ENCODE results near the gene CWC25. TPM values are rescaled to one million over a fixed set of nuclear protein-coding genes. Genes with fewer than 3 reads are reported as not detected.

The CWC25 gene
- total RNA-seq, 1 donor from 2014 or later = 5.8 TPM

GRCh38 chr17:38853292-38854219 is 28.4 kb upstream of the CWC25 start, which contains the start of gene RPL23:
RPL23 (minus strand) TSS chr17:38853721; CDS start chr17:38853710, 11 bp downstream.
- DNase-seq (ENCODE audit: low read depth in 2 of 2) = peak; percentile 95 to 98

- DNase-seq (ENCODE audit: low read depth in 2 of 2) = peak; percentile 78 to 83
Measured at GRCh38 chr17:38852771-38853291, 27.7 kb upstream of the CWC25 start.

GRCh38 chr17:38851434-38851833 is 26.3 kb upstream of the CWC25 start:
- no peak for DNase-seq (ENCODE audit: low read depth in 2 of 2)

DNA sequence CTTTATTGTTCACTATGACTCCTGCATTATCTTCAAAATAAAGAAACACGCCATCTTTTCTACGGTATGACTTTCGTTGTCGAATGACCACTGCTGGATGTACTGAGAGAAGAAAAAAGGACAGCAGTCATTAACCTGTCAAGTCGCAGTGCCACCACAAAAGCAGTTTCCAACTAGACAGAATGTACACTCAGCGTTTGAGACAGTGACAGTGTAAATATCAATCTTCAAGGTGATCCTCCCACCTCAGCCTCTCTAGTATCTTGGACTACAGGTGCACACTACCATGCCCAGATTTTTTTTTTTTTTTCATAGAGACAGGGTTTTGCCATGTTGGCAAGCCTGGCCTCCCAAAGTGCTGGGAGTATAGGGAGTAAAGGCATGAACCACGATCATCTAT is 25.3 kb upstream of the CWC25 start:
- DNase-seq (ENCODE audit: low read depth in 2 of 2) = no peak

DNA sequence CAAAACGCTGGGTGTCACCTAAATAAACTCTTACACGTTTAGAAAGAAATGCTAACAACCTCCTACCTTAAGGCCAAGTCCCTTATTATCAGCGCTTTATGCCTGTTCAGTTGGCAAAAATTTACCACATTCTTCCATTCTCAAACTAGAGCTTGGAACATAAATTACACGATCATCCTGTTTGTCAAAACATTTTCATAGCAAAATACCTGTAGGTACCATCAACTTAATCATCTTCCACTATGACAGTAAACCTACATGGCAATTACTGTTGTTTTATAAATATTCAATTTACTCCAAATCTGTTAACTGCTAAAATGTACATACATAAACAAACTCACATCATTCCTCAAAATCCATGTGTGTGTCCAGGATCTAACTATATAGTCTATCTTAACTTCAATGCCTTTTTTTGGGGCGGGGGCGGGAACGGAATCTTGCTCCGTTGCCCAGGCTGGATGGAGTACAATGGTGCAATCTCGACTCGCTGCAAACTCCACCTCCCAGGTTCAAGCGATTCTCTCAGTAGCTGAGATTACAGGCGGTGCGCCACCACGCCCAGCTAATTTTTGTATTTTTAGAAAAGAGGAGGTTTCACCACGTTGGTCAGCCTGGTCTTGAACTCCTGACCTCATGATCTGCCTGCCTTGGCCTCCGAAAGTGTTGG is 24.0 kb upstream of the CWC25 start:
- no peak for DNase-seq (ENCODE audit: low read depth in 2 of 2)

DNA sequence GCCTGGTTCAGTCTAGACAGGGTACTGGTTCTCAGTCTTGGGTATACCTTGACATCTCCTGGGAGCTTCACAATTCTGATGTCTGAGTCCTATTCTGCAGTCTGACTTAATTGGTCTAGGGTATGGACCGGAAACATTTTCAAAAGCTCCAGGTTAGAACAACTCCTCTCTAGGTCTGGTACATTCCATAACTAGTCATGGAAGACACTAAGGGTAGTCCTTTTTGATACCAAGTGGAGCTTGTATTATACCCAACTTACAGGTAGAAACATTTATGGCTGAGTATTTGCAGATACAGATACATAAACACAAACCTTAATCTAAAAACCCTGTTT is 23.4 kb upstream of the CWC25 start:
- no peak for DNase-seq (ENCODE audit: low read depth in 2 of 2)

- no peak for DNase-seq (ENCODE audit: low read depth in 2 of 2)
Measured at GRCh38 chr17:38844261-38844757, 19.2 kb upstream of the CWC25 start.

- DNase-seq (ENCODE audit: low read depth in 2 of 2) = no peak
Measured at GRCh38 chr17:38825762-38826247, 684 bp upstream of the CWC25 start.

GRCh38 chr17:38815576-38816193 is 9.4 kb downstream of the CWC25 start:
- no peak for DNase-seq (ENCODE audit: low read depth in 2 of 2)

DNA sequence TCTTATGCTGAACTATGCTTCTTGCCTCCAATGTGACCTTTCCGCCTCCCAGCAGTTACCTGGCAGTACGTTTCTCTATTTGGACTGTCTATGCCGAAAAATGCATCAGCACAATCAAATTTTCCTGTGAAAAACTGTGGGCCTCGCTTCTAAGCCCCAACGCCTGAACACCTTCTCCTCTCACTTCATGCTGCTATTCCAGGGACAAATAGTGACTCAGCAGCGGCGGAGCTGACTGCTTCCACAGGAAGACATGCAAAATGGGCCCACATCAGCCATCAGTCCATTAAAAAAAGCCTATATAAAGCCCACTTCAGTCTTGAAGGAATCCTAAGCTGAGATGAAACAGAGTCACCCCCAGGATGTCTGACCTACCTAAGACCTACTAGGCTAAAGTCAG is 15.3 kb downstream of the CWC25 start:
- no peak for DNase-seq (ENCODE audit: low read depth in 2 of 2)

- DNase-seq (ENCODE audit: low read depth in 2 of 2) = no peak
Measured at GRCh38 chr17:38800237-38800760, 24.8 kb downstream of the CWC25 start.

DNA sequence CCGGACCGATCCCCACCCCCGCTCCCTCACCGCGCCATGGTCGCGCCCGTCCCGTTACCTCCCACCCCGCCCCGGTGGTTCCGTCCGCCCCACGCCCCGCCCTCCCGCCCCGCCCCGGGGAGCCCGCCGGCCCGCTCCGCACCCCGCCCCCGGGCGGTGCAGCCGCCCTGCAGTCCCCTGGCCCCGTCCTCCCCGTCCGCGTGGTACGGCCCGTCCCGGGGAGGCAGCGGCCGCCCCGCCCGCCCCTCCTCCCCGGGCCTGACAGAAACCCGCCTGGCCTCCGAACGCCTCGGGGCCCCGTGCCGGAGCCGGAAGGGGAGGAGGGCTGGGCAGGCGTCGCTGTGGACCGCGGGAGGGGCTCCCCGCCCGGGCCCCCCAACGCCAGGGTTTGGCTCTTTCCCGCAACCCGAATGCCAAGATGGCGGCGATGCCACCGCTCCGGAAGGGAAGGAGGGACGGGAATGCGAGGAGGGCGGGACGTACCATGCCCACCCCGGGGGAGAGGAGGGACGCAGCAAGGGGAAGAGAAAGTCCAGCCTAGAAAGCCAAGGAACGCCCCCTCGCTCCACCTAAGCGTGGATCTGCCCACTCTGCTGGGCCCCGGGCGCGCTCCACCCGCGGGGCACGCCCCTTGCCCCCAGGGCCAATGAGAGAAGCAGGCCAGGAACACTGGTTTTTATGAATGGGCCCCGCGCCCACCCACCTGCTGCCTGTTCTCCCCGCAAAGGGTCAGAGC is 25.5 kb downstream of the CWC25 start, which contains the start of gene PIP4K2B:
TSS of gene PIP4K2B (minus strand) at position 56 of the 736 bp plus-strand sequence. CDS start 132 bp downstream, outside the sequence.
- peak; percentile 93 to 98 for DNase-seq (ENCODE audit: low read depth in 2 of 2)

GRCh38 chr17:38798614-38799500 is 26.3 kb downstream of the CWC25 start:
- DNase-seq (ENCODE audit: low read depth in 2 of 2) = peak in 1 of 2 donors; percentile 62

DNA sequence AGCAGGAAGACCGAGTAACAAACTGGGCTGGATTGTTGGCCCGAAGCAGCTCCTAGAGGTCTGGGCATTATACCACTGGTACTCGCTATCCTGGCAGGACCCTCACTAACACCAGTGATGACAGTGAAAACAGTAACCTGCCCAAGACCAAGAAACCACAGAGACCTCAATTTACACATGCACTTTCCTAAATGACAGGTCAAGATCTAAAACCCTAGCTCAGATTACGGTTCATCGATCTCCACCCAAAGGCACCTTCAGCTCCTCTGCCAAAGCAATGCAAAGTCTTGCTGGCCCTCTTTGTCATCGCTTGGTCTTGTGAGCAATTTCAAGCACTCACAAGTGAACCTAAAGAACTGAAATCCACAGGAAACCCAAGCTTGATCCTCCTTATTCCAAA is 27.3 kb downstream of the CWC25 start:
- DNase-seq (ENCODE audit: low read depth in 2 of 2) = no peak

DNA sequence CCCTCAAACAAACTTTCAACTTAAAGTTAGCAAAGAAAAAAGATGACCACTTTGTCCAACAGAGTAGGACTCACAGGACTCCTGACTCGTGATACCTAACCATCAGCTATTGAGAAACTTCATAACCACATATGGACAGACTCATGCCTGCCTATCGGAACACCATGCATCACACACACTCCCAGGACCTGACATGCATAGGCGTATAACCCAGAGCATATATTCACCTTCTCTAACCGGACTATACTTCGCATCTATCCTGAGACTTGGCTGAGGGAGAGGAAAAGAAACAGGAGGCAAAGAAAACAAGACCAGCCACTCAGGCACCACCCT is 28.0 kb downstream of the CWC25 start:
- no peak for DNase-seq (ENCODE audit: low read depth in 2 of 2)

DNA sequence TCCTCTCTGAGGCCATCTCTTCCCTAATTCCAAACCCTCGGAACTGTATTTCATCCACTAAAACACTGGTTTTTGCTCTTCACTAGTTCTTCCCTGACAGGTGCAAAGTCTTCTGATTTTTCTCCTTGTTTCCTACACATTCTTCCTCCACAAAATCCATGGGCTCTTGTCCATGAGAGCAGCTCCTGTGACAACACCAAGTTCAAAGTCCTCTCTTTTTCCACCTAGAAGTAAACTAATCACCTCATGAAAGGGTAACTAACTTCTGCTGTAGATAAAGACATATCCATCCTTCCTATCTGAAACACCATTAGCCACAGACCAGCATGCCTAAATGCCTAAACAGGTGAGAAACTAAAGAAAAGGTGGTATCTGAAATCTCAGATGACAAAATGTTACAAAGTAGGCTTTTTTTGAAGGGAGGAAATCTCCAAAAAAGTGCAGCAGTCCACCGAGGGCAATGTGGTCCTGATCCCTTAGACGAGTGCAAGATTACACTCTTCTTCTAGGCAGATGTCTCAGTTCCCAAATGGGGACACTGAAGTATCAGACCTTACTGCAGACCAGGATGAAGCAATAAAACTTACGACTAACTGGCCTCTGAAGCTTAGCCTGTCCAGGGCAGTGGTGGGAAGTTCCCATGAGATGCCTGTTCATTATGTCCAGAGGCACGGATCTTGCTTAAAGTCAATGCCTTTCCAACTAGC is 28.5 kb downstream of the CWC25 start:
- no peak for DNase-seq (ENCODE audit: low read depth in 2 of 2)

DNA sequence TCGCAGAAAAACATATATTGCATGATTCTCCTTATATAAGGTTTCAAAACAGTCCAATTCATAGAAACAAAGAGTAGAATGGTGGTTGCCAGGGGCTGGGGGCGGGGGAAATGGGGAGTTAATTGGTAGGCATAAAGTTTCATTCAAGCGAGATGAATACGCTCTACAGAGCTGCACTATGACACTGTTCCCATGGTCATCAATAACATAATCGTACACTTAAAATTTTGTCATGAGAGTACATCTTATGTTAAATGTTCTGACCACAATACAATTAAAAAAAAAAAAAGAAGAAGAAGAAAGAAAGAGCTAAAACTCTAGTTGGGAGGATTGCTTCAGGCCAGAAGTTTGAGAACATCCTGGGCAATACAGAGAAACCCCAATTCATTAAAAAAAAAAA is 30.9 kb downstream of the CWC25 start:
- DNase-seq (ENCODE audit: low read depth in 2 of 2) = no peak

DNA sequence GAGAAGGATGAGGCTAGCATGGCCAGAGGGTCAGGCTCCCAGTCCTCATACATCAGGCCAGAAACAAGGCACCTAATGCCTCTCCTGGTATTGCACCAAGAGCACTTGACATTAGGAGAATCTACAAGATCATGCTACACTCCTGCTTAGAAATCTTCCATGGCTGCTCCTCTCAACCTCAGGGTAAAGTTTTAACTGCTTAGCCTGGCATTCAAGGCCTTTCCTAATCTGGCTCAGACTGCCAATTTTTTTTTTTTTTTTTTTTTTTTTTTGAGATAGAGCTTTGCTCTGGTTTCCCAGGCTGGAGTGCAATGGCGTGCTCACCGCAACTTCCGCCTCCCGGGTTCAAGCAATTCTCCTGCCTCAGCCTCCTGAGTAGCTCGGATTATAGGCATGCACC is 34.0 kb downstream of the CWC25 start:
- DNase-seq (ENCODE audit: low read depth in 2 of 2) = no peak

DNA sequence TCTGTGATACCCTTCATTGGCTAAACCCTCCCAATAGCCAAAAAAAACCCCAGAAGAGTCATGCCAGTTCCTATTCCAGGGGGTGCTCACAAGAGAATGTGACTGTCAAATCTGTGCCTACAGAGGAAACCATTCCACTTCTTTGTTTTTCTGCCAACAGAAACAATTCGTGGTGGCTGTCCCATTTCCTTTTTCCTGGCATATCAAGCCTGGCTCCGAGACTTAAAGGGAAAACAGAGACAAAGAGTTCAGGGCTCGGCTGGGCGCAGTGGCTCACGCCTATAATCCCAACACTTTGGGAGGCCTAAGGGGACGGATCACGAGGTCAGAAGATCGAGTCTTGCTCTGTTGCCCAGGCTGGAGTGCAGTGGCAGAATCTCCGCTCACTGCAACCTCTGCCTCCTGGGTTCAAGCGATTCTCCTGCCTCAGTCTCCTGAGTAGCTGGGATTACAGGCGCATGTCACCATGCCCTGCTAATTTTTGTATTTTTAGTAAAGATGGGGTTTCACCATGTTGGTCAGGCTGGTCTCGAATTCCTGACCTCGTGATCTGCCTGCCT is 34.9 kb downstream of the CWC25 start:
- peak; percentile 27 to 66 for DNase-seq (ENCODE audit: low read depth in 2 of 2)
